EH (cell line): ENCODE data around the gene TAOK3.
"Not testable (repeated sequence)": the region's sequence is repeated elsewhere in the genome, so short reads cannot be mapped to it uniquely, and the experiment has no call there.

Experiments
- DNase-seq: peaks from one replicate; pipeline ENCODE4 v3.0.0-alpha.2; 2015; ENCODE audit warnings: low read depth

The TAOK3 gene

GRCh38 chr12:118299791-118300460 lies 72.8 kb downstream of the TAOK3 start:
- peak; percentile 11 for DNase-seq

GRCh38 chr12:118297284-118297683 lies 75.4 kb downstream of the TAOK3 start:
- no peak for DNase-seq

- DNase-seq: no peak
Measured at GRCh38 chr12:118292836-118293235, 79.9 kb downstream of the TAOK3 start.

- peak; percentile 46 for DNase-seq
Measured at GRCh38 chr12:118290130-118290529, 82.6 kb downstream of the TAOK3 start.

GRCh38 chr12:118288174-118288573 lies 84.5 kb downstream of the TAOK3 start:
- DNase-seq: no peak

- no peak for DNase-seq
Measured at GRCh38 chr12:118287728-118288127, 85.0 kb downstream of the TAOK3 start.

- DNase-seq: no peak
Measured at GRCh38 chr12:118282767-118283166, 89.9 kb downstream of the TAOK3 start.

GRCh38 chr12:118278288-118278687 lies 94.4 kb downstream of the TAOK3 start:
- not testable (repeated sequence) for DNase-seq

- no peak for DNase-seq
Measured at GRCh38 chr12:118274066-118274465, 98.6 kb downstream of the TAOK3 start.

- no peak for DNase-seq
Measured at GRCh38 chr12:118271770-118272417, 100.8 kb downstream of the TAOK3 start.

- DNase-seq: peak; percentile 44
Measured at GRCh38 chr12:118271183-118271582, 101.5 kb downstream of the TAOK3 start.

GRCh38 chr12:118269806-118270205 lies 102.9 kb downstream of the TAOK3 start:
- DNase-seq: no peak

GRCh38 chr12:118259079-118259478 lies 113.6 kb downstream of the TAOK3 start:
- DNase-seq: peak; percentile 11

GRCh38 chr12:118256352-118256751 lies 116.4 kb downstream of the TAOK3 start:
- DNase-seq: no peak

- no peak for DNase-seq
Measured at GRCh38 chr12:118249547-118249946, 123.2 kb downstream of the TAOK3 start.

GRCh38 chr12:118245886-118246285 lies 126.8 kb downstream of the TAOK3 start:
- not testable (repeated sequence) for DNase-seq

GRCh38 chr12:118238888-118239287 lies 133.8 kb downstream of the TAOK3 start:
- DNase-seq: no peak

GRCh38 chr12:118237908-118238307 lies 134.8 kb downstream of the TAOK3 start:
- DNase-seq: peak; percentile 45

- DNase-seq: no peak
Measured at GRCh38 chr12:118237052-118237665, 135.5 kb downstream of the TAOK3 start.

- peak; percentile 1 for DNase-seq
Measured at GRCh38 chr12:118220702-118221101, 152.0 kb downstream of the TAOK3 start.

- no peak for DNase-seq
Measured at GRCh38 chr12:118219772-118220171, 152.9 kb downstream of the TAOK3 start.

GRCh38 chr12:118219106-118219505 lies 153.6 kb downstream of the TAOK3 start:
- no peak for DNase-seq

GRCh38 chr12:118213452-118213851 lies 159.3 kb downstream of the TAOK3 start:
- no peak for DNase-seq
